Fibroblast of pulmonary artery (primary cell): ENCODE data around the gene HES4.

Experiments
- DNase-seq: peaks from one replicate; pipeline ENCODE4 v3.0.0-alpha.2; 2010; ENCODE audit warnings: low read depth
- H3K4me3 ChIP-seq: replicated peaks from 2 replicates; pipeline ENCODE4 v1.5.1; 2011; ENCODE audit warnings: low read depth, mild to moderate bottlenecking, control low read depth, low read length, moderate library complexity
- TF ChIP-seq, protein P1 (sequence below): IDR thresholded peaks from 2 replicates; pipeline ENCODE4 v1.5.1; 2011; ENCODE audit warnings: mild to moderate bottlenecking, control low read depth, low read length, inconsistent platforms; ENCODE audit errors: missing control alignments

HES4 gene

DNA sequence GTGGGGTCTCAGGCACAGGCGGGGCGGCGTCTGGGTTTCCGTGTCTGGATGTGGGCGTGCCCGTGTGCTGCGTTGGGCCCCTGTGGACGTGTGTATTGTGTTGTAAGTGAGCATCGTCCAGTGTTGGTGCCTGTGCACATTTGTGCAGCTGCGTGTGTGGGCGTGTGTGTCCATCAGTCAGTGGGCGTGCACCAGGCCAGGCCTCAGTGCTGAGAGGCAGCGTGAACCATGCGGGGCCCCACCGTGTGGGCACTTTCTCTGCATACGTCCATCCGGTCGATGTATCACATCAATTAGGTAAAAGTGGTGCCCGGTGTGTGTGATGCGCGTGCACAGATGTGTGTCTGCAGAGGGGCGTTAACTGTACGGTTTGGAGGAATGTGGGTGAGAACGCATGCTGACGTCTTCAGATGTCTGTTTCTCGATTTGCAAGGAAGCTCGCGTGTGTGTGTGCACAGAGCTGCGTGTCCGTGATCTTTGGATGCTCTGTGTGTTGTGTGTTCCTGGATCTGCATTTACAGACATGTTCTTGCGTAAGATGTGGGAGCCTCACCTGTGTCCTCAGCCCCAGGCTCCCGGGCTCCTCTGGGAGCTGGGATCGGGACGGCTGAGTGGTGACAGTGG is 44.7 kb upstream of the HES4 start:
- H3K4me3 ChIP-seq: no peak overlapping the region
- no peak for DNase-seq
- TF ChIP-seq, protein P1, sequence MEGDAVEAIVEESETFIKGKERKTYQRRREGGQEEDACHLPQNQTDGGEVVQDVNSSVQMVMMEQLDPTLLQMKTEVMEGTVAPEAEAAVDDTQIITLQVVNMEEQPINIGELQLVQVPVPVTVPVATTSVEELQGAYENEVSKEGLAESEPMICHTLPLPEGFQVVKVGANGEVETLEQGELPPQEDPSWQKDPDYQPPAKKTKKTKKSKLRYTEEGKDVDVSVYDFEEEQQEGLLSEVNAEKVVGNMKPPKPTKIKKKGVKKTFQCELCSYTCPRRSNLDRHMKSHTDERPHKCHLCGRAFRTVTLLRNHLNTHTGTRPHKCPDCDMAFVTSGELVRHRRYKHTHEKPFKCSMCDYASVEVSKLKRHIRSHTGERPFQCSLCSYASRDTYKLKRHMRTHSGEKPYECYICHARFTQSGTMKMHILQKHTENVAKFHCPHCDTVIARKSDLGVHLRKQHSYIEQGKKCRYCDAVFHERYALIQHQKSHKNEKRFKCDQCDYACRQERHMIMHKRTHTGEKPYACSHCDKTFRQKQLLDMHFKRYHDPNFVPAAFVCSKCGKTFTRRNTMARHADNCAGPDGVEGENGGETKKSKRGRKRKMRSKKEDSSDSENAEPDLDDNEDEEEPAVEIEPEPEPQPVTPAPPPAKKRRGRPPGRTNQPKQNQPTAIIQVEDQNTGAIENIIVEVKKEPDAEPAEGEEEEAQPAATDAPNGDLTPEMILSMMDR: no peak

DNA sequence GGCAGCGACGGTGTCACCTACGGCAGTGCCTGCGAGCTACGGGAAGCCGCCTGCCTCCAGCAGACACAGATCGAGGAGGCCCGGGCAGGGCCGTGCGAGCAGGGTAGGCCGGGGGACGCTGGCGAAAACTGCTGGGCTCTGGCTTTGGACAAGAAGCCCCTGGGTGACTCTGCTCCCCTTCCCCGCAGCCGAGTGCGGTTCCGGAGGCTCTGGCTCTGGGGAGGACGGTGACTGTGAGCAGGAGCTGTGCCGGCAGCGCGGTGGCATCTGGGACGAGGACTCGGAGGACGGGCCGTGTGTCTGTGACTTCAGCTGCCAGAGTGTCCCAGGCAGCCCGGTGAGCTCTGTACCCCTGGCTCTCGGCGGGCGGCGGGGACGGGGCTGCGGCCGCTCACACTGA is 44.0 kb upstream of the HES4 start:
- DNase-seq: no peak
- no peak overlapping the region for H3K4me3 ChIP-seq
- TF ChIP-seq, protein P1: no peak

DNA sequence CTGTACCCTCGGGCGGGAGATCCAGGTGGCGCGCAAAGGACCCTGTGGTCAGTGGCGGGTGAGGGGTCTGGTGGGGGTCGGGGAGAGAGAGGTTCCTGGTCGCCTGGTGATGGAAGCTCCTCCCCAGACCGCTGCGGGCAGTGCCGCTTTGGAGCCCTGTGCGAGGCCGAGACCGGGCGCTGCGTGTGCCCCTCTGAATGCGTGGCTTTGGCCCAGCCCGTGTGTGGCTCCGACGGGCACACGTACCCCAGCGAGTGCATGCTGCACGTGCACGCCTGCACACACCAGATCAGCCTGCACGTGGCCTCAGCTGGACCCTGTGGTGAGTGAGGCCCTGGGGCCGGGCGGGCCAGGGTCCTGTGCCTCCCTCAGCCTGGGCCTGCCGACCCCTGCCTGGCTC is 43.5 kb upstream of the HES4 start:
- H3K4me3 ChIP-seq: no peak overlapping the region
- DNase-seq: no peak
- TF ChIP-seq, protein P1: no peak

DNA sequence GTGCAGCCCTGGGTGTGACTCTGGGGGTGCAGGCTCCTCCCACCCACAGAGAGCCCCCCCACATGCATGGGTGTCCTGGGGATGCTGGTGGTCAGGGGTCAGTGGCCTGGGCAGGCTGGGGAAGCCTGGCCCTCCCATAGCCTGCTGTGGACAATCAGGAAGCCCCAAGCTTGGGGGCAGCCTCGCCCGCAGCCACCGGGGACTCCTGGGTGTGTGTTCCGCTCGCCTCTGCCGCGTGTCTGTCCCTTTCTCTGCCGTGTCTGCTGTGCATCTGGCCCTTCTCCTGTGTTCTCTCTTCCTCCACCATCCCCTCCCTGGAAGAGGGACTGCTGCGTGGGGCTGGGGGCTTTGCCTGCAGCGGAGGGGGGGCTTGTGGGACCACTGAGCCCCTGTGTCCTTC is 42.9 kb upstream of the HES4 start:
- DNase-seq: no peak
- TF ChIP-seq, protein P1: no peak
- no peak overlapping the region for H3K4me3 ChIP-seq

DNA sequence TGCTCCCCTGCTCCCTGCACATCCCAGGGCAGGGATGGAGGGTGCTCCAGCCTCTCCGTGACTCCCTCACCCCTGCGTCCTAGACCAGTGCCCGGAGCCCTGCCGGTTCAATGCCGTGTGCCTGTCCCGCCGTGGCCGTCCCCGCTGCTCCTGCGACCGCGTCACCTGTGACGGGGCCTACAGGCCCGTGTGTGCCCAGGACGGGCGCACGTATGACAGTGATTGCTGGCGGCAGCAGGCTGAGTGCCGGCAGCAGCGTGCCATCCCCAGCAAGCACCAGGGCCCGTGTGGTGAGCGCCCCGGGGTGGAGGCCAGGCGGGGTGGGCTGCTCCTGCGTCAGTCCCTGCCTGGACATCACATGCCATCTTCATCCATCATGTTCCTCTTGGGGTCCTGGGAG is 42.0 kb upstream of the HES4 start:
- no peak for DNase-seq
- TF ChIP-seq, protein P1: no peak
- no peak overlapping the region for H3K4me3 ChIP-seq

DNA sequence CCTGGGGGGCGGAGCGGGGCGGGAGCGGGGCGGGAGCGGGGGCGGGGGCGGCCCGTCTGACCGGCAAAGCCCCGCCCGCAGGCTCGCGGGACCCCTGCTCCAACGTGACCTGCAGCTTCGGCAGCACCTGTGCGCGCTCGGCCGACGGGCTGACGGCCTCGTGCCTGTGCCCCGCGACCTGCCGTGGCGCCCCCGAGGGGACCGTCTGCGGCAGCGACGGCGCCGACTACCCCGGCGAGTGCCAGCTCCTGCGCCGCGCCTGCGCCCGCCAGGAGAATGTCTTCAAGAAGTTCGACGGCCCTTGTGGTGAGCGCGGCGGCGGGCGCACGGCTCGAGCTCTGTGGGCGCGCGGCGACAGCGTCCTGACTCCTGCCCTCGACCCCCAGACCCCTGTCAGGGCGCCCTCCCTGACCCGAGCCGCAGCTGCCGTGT is 41.2 kb upstream of the HES4 start:
- no peak overlapping the region for H3K4me3 ChIP-seq
- TF ChIP-seq, protein P1: no peak
- no peak for DNase-seq
